Measurements from ENCODE around the gene LRRC14B. TPM values are rescaled to one million over a fixed set of nuclear protein-coding genes. Genes with fewer than 3 reads are reported as not detected.

Gene LRRC14B
- total RNA-seq, 1 experiment from 2014 or later = not detected

- no peak for DNase-seq
- TF ChIP-seq CTCF (IDR thresholded peaks at IDR 0.05; ENCODE audit: unreplicated experiment) = no peak
- Mint-ChIP-seq H3K9me3 (ENCODE audit: low read depth, unreplicated experiment) (no peaks in the 10 kb centered on the region), H3K27ac (ENCODE audit: unreplicated experiment) (no peak overlapping the region), H3K27me3 (ENCODE audit: unreplicated experiment) (peaks cover 17% of the 10 kb centered on the region), H3K36me3 (ENCODE audit: insufficient read depth, unreplicated experiment) (no peaks in the 10 kb centered on the region), H3K4me1 (ENCODE audit: low read depth, unreplicated experiment) (peaks cover 9% of the 10 kb centered on the region), H3K4me3 (ENCODE audit: low read depth, unreplicated experiment) (no peak overlapping the region)
- no TSS peak for BruUV-seq (replicated peaks)
- CTCF ChIA-PET = no interaction called here
- intact Hi-C loops (cut with micrococcal nuclease; ENCODE audit: unreplicated experiment) = no loop called here
Measured at GRCh38 chr5:191949-192690, 825 bp downstream of the LRRC14B start.

GRCh38 chr5:192691-192969, 1.3 kb downstream of the LRRC14B start:
- BruUV-seq (replicated peaks) = no TSS peak
- TF ChIP-seq CTCF (IDR thresholded peaks at IDR 0.05; ENCODE audit: unreplicated experiment) = no peak
- DNase-seq = no peak

GRCh38 chr5:192970-193831, 1.9 kb downstream of the LRRC14B start:
- Mint-ChIP-seq H3K36me3 (ENCODE audit: insufficient read depth, unreplicated experiment) (no peaks in the 10 kb centered on the region), H3K27me3 (ENCODE audit: unreplicated experiment) (peaks cover 17% of the 10 kb centered on the region), H3K27ac (ENCODE audit: unreplicated experiment) (no peak overlapping the region), H3K4me3 (ENCODE audit: low read depth, unreplicated experiment) (no peak overlapping the region), H3K9me3 (ENCODE audit: low read depth, unreplicated experiment) (no peaks in the 10 kb centered on the region), H3K4me1 (ENCODE audit: low read depth, unreplicated experiment) (peaks cover 8% of the 10 kb centered on the region)
- CTCF ChIA-PET = interaction anchor here (0.7 kb wide), 2 partner anchors 40 to 145 kb away, joined by 4 read pairs; no protein-coding TSS in a partner anchor
- no TSS peak for BruUV-seq (replicated peaks)
- TF ChIP-seq CTCF (IDR thresholded peaks at IDR 0.05; ENCODE audit: unreplicated experiment) = no peak
- intact Hi-C loops (cut with micrococcal nuclease; ENCODE audit: unreplicated experiment) = no loop called here
- no peak for DNase-seq

More at GRCh38 chr5:192691-192969, 1.3 kb downstream of the LRRC14B start:
- intact Hi-C loops (cut with micrococcal nuclease; ENCODE audit: unreplicated experiment) = no loop called here
- Mint-ChIP-seq H3K9me3 (ENCODE audit: low read depth, unreplicated experiment) (no peaks in the 10 kb centered on the region), H3K27me3 (ENCODE audit: unreplicated experiment) (peaks cover 17% of the 10 kb centered on the region), H3K4me1 (ENCODE audit: low read depth, unreplicated experiment) (peaks cover 9% of the 10 kb centered on the region), H3K36me3 (ENCODE audit: insufficient read depth, unreplicated experiment) (no peaks in the 10 kb centered on the region), H3K4me3 (ENCODE audit: low read depth, unreplicated experiment) (no peak overlapping the region), H3K27ac (ENCODE audit: unreplicated experiment) (no peak overlapping the region)
- CTCF ChIA-PET = no interaction called here

- CTCF ChIA-PET = interaction anchor here (0.7 kb wide), 2 partner anchors 39 to 146 kb away, joined by 4 read pairs; no protein-coding TSS in a partner anchor
- no peak for TF ChIP-seq CTCF (IDR thresholded peaks at IDR 0.05; ENCODE audit: unreplicated experiment)
Measured at GRCh38 chr5:194102-194501, 2.8 kb downstream of the LRRC14B start.

More at GRCh38 chr5:194102-194501, 2.8 kb downstream of the LRRC14B start:
- Mint-ChIP-seq H3K27ac (ENCODE audit: unreplicated experiment) (no peak overlapping the region), H3K4me1 (ENCODE audit: low read depth, unreplicated experiment) (no peaks in the 10 kb centered on the region), H3K9me3 (ENCODE audit: low read depth, unreplicated experiment) (no peaks in the 10 kb centered on the region), H3K27me3 (ENCODE audit: unreplicated experiment) (peaks cover 17% of the 10 kb centered on the region), H3K36me3 (ENCODE audit: insufficient read depth, unreplicated experiment) (no peaks in the 10 kb centered on the region), H3K4me3 (ENCODE audit: low read depth, unreplicated experiment) (no peak overlapping the region)
- intact Hi-C loops (cut with micrococcal nuclease; ENCODE audit: unreplicated experiment) = no loop called here
- DNase-seq = no peak
- BruUV-seq (replicated peaks) = no TSS peak
